Omental fat pad (tissue), 4 donors: Measurements from ENCODE around the gene MED9. TPM values are rescaled to one million over a fixed set of nuclear protein-coding genes. Genes with fewer than 3 reads are reported as not detected.
"Not testable (repeated sequence)": the region's sequence is repeated elsewhere in the genome, so short reads cannot be mapped to it uniquely, and the experiment has no call there.

Experiments
- ATAC-seq: fragments of 150-250 bp; one replicate; pipeline ENCODE4 v1.9.1; 2016; ENCODE audit warnings: mild to moderate bottlenecking, moderate library complexity; ENCODE audit not compliant: low FRiP score
- DNase-seq: peaks from one replicate; pipeline ENCODE4 v3.0.0-alpha.2; 2019; ENCODE audit warnings: low spot score
- CTCF ChIP-seq, 3 donors: fragments of 450-650 bp; IDR thresholded peaks; one replicate each; pipeline ENCODE4 v1.5.1; 2016 to 2017; ENCODE audit warnings: antibody characterized with exemption in 3 of 3, mild to moderate bottlenecking in 3 of 3, moderate library complexity in 2 of 3
- total RNA-seq, 4 donors: library from RNA; depleted of rRNA; stranded (reverse); fragments of >200 nt; gene quantifications; one replicate each; pipeline ENCODE4 v1.1.0, GENCODE V29; 2016

Gene MED9
- total RNA-seq, 4 donors from 2014 or later, result 11.5 to 26.2 (median 16.2) TPM

DNA sequence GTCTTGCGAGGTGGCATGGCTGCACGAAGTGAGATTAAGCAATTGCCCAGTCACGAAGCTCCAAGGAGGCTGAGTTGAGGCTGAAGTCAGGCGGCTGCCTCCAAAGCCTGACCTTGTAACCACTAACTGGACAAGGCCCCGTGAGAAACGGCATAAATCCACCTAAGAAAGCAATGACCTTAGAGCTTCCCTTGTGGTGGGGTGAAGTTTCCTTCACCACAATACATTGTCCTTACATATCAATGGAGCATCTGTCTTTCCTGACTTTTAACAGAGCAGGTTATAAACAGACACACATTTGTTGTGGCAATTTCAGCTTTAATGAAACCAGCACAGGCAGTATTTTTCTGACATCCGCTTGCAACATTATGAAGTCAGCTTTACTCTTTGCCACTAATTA is 2.5 kb upstream of the MED9 start:
- ATAC-seq (no peak), DNase-seq (no peak)
- no peak for TF ChIP-seq CTCF (IDR thresholded peaks at IDR 0.05)

DNA sequence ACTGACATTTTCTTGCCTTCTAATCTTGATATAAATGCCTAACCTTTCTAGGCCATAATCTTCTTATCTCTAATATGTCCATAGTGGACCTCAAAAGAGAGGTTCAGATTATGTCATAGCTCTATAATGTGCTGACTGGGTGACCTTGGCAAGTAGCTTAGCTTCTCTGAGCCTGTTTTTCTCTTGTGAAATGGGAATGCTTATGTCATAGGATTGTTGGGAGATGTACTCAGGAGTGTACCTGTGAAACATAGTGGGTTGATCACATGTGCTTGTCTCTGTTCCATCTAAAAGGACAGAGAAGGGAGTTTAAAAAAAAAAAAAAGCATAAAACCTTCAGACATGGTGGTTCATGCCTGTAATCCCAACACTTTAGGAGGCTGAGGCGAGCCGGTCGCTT is 2.4 kb downstream of the MED9 start:
- no peak for TF ChIP-seq CTCF (IDR thresholded peaks at IDR 0.05)
- DNase-seq (no peak), ATAC-seq (no peak)

DNA sequence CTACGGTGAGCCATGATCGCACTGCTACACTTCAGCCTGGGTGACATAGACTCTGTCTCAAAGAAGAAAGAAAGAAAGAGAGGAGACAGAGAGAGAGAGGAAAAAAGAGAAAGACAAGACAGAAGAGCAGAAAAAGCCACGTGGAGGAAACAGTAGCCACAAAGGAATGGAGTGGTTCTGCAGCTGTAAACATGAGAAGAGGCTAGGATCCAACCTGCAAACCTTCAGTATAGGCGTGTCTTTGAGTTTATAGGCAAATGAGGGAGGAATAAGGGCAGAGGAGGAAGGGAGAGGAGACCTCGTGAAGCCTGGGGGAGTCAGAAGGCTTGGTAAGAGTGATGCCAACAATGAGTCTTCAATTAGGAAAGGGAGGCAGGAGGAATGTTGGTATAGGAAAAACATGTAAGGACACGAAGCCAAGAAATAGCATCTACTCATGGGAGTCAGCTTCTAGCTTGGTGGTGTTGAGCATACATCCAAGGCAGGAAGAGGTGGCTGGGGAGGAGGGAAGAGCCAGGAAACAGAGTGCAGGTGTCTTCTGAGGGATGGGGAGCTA is 3.9 kb downstream of the MED9 start:
- no peak for TF ChIP-seq CTCF (IDR thresholded peaks at IDR 0.05)
- ATAC-seq, result no peak
- no peak for DNase-seq

- TF ChIP-seq CTCF (IDR thresholded peaks at IDR 0.05), result no peak
- DNase-seq, result no peak
- ATAC-seq, result no peak
Observed at GRCh38 chr17:17481860-17482259, 5.1 kb downstream of the MED9 start.

GRCh38 chr17:17484451-17484899 is 7.7 kb downstream of the MED9 start:
- TF ChIP-seq CTCF (IDR thresholded peaks at IDR 0.05), result no peak
- no peak for DNase-seq
- no peak for ATAC-seq

- no peak for ATAC-seq
- no peak for DNase-seq
- no peak for TF ChIP-seq CTCF (IDR thresholded peaks at IDR 0.05)
Observed at GRCh38 chr17:17485420-17485819, 8.6 kb downstream of the MED9 start.

DNA sequence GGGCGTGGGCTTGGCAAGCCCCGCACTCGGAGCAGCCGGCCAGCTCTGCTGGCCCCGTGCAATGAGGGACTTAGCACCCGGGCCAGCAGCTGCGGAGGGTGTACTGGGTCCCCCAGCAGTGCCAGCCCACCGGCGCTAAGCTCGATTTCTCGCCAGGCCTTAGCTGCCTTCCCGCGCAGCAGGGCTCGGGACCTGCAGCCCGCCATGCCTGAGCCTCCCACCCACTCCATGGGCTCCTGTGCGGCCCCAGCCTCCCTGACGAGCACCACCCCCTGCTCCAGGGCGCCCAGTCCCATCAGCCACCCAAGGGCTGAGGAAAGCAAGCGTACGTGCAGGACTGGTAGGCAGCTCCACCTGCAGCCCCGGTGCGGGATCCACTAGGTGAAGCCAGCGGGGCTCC is 9.6 kb downstream of the MED9 start:
- ATAC-seq, DNase-seq: not testable (repeated sequence)

GRCh38 chr17:17487998-17488397 is 11.2 kb downstream of the MED9 start:
- TF ChIP-seq CTCF (IDR thresholded peaks at IDR 0.05), result no peak
- ATAC-seq (no peak), DNase-seq (no peak)
